GM18520 (cell line): ENCODE data around the gene ARL4C.

Source experiments
- ATAC-seq: cut with Tn5 transposase; IDR thresholded peaks from one replicate; pipeline ENCODE4 v1.9.1; 2021; ENCODE audit not compliant: unreplicated experiment

The ARL4C gene

GRCh38 chr2:234500394-234501006 is 3.6 kb upstream of the ARL4C start:
- ATAC-seq: peak; percentile 29

GRCh38 chr2:234497594-234498235 is 834 bp upstream of the ARL4C start:
- no peak for ATAC-seq

- peak; percentile 32 for ATAC-seq
Measured at GRCh38 chr2:234496055-234496834, 636 bp downstream of the ARL4C start.

GRCh38 chr2:234495251-234496054 is 1.4 kb downstream of the ARL4C start:
- no peak for ATAC-seq

- ATAC-seq: no peak
Measured at GRCh38 chr2:234494361-234495250, 2.3 kb downstream of the ARL4C start.

- no peak for ATAC-seq
Measured at GRCh38 chr2:234493796-234494195, 3.1 kb downstream of the ARL4C start.

- ATAC-seq: no peak
Measured at GRCh38 chr2:234492717-234493485, 4.0 kb downstream of the ARL4C start.

- no peak for ATAC-seq
Measured at GRCh38 chr2:234491897-234492296, 5.0 kb downstream of the ARL4C start.

- no peak for ATAC-seq
Measured at GRCh38 chr2:234491281-234491680, 5.6 kb downstream of the ARL4C start.

GRCh38 chr2:234490271-234491091 is 6.4 kb downstream of the ARL4C start:
- no peak for ATAC-seq

- ATAC-seq: peak; percentile 42
Measured at GRCh38 chr2:234488913-234489451, 7.9 kb downstream of the ARL4C start.

- no peak for ATAC-seq
Measured at GRCh38 chr2:234488486-234488885, 8.4 kb downstream of the ARL4C start.

- ATAC-seq: no peak
Measured at GRCh38 chr2:234487356-234487755, 9.5 kb downstream of the ARL4C start.

GRCh38 chr2:234483568-234484251 is 13.2 kb downstream of the ARL4C start:
- no peak for ATAC-seq

- no peak for ATAC-seq
Measured at GRCh38 chr2:234481301-234481700, 15.6 kb downstream of the ARL4C start.

GRCh38 chr2:234480337-234480736 is 16.5 kb downstream of the ARL4C start:
- no peak for ATAC-seq

GRCh38 chr2:234479465-234479864 is 17.4 kb downstream of the ARL4C start:
- no peak for ATAC-seq
